AG09309 (cell line): ENCODE results near the gene NPB.

Experiments used
- DNase-seq: peaks from one replicate; pipeline ENCODE4 v3.0.0-alpha.2; 2010; ENCODE audit warnings: low read depth
- H3K4me3 ChIP-seq: 2 replicates; pipeline ENCODE4 v1.5.1; 2011; ENCODE audit warnings: mild to moderate bottlenecking, low read depth, low read length, moderate library complexity; ENCODE audit not compliant: control insufficient read depth
- CTCF ChIP-seq: IDR thresholded peaks from 2 replicates; pipeline ENCODE4 v1.5.1; 2011; ENCODE audit warnings: mild to moderate bottlenecking, low read depth, low read length, inconsistent platforms; ENCODE audit not compliant: insufficient read depth, control insufficient read depth; ENCODE audit errors: missing control alignments

Gene NPB

GRCh38 chr17:81907219-81908145, 5.4 kb downstream of the NPB start:
- H3K4me3 ChIP-seq, result no peak overlapping the region
- no peak for DNase-seq

GRCh38 chr17:81908793-81909192, 6.8 kb downstream of the NPB start:
- no peak for TF ChIP-seq CTCF
- no peak for DNase-seq
- no peak overlapping the region for H3K4me3 ChIP-seq

More at GRCh38 chr17:81907219-81908145, 5.4 kb downstream of the NPB start:
- no peak for TF ChIP-seq CTCF

GRCh38 chr17:81909231-81909630, 7.2 kb downstream of the NPB start:
- no peak for TF ChIP-seq CTCF
- no peak for DNase-seq

GRCh38 chr17:81909966-81910839, 8.2 kb downstream of the NPB start:
- DNase-seq, result no peak
- TF ChIP-seq CTCF, result no peak
- peak overlapping the region; percentile 87 for H3K4me3 ChIP-seq

More at GRCh38 chr17:81909231-81909630, 7.2 kb downstream of the NPB start:
- H3K4me3 ChIP-seq, result no peak overlapping the region

- DNase-seq, result no peak
- H3K4me3 ChIP-seq, result peak overlapping the region; percentile 87
- no peak for TF ChIP-seq CTCF
Measured at GRCh38 chr17:81910840-81911276, 8.8 kb downstream of the NPB start.

GRCh38 chr17:81911277-81911961, 9.4 kb downstream of the NPB start, which contains the start of gene PCYT2:
TSS of gene PCYT2 (minus strand) at chr17:81911399. CDS start at chr17:81911355, 44 bp downstream.
- peak within 1 kb of the TSS; percentile 87 for H3K4me3 ChIP-seq
- peak; percentile 17 for DNase-seq
- no peak for TF ChIP-seq CTCF
